Ascending aorta (tissue), 2 donors: ENCODE data around the gene HDLBP. TPM values are rescaled to one million over a fixed set of nuclear protein-coding genes. Genes with fewer than 3 reads are reported as not detected.

Source experiments
- DNase-seq, 2 donors: peaks; one replicate each; pipeline ENCODE4 v3.0.0-alpha.2; 2019; ENCODE audit warnings: low spot score in 2 of 2
- H3K27ac ChIP-seq, 2 donors: fragments of 200-600 bp; sonication (generic); one replicate each; pipeline ENCODE4 v1.5.1; 2016 to 2017; ENCODE audit warnings: mild to moderate bottlenecking in 1 of 2
- H3K27me3 ChIP-seq: fragments of 200-600 bp; sonication (generic); one replicate; pipeline ENCODE4 v1.5.1; 2017
- H3K36me3 ChIP-seq, 2 donors: fragments of 200-600 bp; sonication (generic); one replicate each; pipeline ENCODE4 v1.5.1; 2016
- H3K4me1 ChIP-seq, 2 donors: fragments of 200-600 bp; sonication (generic); one replicate each; pipeline ENCODE4 v1.5.1; 2016 to 2017; ENCODE audit warnings: mild to moderate bottlenecking in 1 of 2
- H3K4me3 ChIP-seq, 2 donors: fragments of 200-600 bp; sonication (generic); one replicate each; pipeline ENCODE4 v1.5.1; 2016 to 2017; ENCODE audit warnings: mild to moderate bottlenecking in 1 of 2
- H3K9me3 ChIP-seq, 2 donors: fragments of 200-600 bp; sonication (generic); one replicate each; pipeline ENCODE4 v1.5.1; 2016
- CTCF ChIP-seq, 3 experiments: fragments of 200-600 bp in 2 of 3; fragments of 450-650 bp in 1 of 3; sonication (generic) in 2 of 3; IDR thresholded peaks; one replicate each; pipeline ENCODE4 v1.5.1; 2016 to 2019; ENCODE audit warnings: antibody characterized with exemption in 3 of 3, mild to moderate bottlenecking in 1 of 3, moderate library complexity in 1 of 3
- intact Hi-C: fragments of 100-400 bp; cut with DNase I; formaldehyde crosslinking; loops from one replicate; pipeline ENCODE4 v1.15.1; 2023
- total RNA-seq: library from RNA; depleted of rRNA; stranded (reverse); fragments of >200 nt; gene quantifications from one replicate; pipeline ENCODE4 v1.1.0, GENCODE V29; 2016

Gene HDLBP
- total RNA-seq, 1 donor from 2014 or later: 308 TPM

GRCh38 chr2:241227594-241227993, 87.9 kb downstream of the HDLBP start:
- no peak for DNase-seq
- Histone ChIP-seq H3K27me3 (no peaks in the 10 kb centered on the region), H3K4me3 (no peak overlapping the region), H3K4me1 (no peaks in the 10 kb centered on the region), H3K9me3 (no peaks in the 10 kb centered on the region), H3K27ac (no peak overlapping the region), H3K36me3 (peaks cover 61 to 70% of the 10 kb centered on the region in 2 donors)
- no peak for TF ChIP-seq CTCF (IDR thresholded peaks at IDR 0.05)
- intact Hi-C loops: no loop called here

- no peaks in the 10 kb centered on the region for H3K4me1 ChIP-seq
- H3K27me3 ChIP-seq: no peaks in the 10 kb centered on the region
- H3K27ac ChIP-seq: no peak overlapping the region
- H3K4me3 ChIP-seq: no peak overlapping the region
- DNase-seq: no peak
- intact Hi-C loops: no loop called here
- peaks cover 55 to 64% of the 10 kb centered on the region in 2 donors for H3K36me3 ChIP-seq
- no peaks in the 10 kb centered on the region for H3K9me3 ChIP-seq
- no peak for TF ChIP-seq CTCF (IDR thresholded peaks at IDR 0.05)
Observed at GRCh38 chr2:241226723-241227572, 88.5 kb downstream of the HDLBP start.

GRCh38 chr2:241225983-241226382, 89.5 kb downstream of the HDLBP start:
- intact Hi-C loops: no loop called here
- no peaks in the 10 kb centered on the region for H3K27me3 ChIP-seq
- H3K4me3 ChIP-seq: no peak overlapping the region
- peaks cover 46 to 54% of the 10 kb centered on the region in 2 donors for H3K36me3 ChIP-seq
- H3K27ac ChIP-seq: no peak overlapping the region
- H3K9me3 ChIP-seq: no peaks in the 10 kb centered on the region
- no peak for DNase-seq
- no peaks in the 10 kb centered on the region for H3K4me1 ChIP-seq
- TF ChIP-seq CTCF (IDR thresholded peaks at IDR 0.05): no peak

- no peaks in the 10 kb centered on the region for H3K9me3 ChIP-seq
- H3K36me3 ChIP-seq: peaks cover 42 to 50% of the 10 kb centered on the region in 2 donors
- no peak overlapping the region for H3K4me3 ChIP-seq
- H3K27ac ChIP-seq: no peak overlapping the region
- intact Hi-C loops: no loop called here
- H3K4me1 ChIP-seq: no peaks in the 10 kb centered on the region
- no peaks in the 10 kb centered on the region for H3K27me3 ChIP-seq
- no peak for TF ChIP-seq CTCF (IDR thresholded peaks at IDR 0.05)
- DNase-seq: no peak
Observed at GRCh38 chr2:241225545-241225944, 89.9 kb downstream of the HDLBP start.

GRCh38 chr2:241224851-241225438, 90.5 kb downstream of the HDLBP start:
- no peaks in the 10 kb centered on the region for H3K9me3 ChIP-seq
- H3K36me3 ChIP-seq: peaks cover 36 to 44% of the 10 kb centered on the region in 2 donors
- no peak for TF ChIP-seq CTCF (IDR thresholded peaks at IDR 0.05)
- H3K4me3 ChIP-seq: no peak overlapping the region
- no peaks in the 10 kb centered on the region for H3K27me3 ChIP-seq
- intact Hi-C loops: no loop called here
- no peak overlapping the region for H3K27ac ChIP-seq
- H3K4me1 ChIP-seq: no peaks in the 10 kb centered on the region
- no peak for DNase-seq
